GM21723 (cell line): ENCODE measurements around the gene GZMM.

Experiments used
- ATAC-seq: cut with Tn5 transposase; IDR thresholded peaks from one replicate; pipeline ENCODE4 v1.9.1; 2021; ENCODE audit warnings: mild to moderate bottlenecking, moderate library complexity; ENCODE audit not compliant: unreplicated experiment

GZMM gene

DNA sequence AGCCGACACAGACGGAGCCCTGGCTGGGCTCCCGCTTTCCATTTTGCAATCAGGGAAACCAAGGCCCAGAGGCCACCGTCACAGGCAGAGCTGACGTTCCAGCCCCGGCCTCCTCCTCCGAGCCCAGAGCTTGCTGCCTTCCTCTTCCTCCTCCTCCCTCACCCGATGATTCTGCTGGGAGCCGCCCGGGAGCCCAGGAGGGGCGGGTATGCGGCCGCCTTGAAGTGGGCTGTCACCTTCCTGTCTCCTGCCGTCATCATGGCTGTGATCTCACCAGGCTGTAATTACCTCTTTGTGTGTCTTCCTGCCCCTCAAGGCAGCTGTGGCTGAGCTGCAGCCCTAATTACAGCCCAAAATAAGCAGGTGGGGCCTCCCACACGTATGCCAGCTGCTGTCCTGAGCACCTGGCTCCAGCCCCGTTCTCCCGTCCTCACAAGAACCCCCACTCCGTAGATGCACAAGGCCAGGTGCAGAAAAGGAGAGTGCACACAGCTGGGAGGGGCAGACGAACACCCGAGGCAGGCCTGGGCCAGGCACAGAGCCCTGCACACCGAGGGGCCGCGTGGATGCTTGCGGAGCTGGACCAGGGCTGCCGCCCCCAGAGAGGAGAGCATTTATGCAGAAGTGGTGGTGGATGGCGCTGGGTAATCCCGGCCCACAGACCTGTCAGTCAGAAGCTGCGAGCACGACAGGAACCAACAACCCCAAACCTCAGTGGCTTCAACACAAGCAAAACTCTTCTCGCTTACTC, 32.6 kb upstream of the GZMM start:
- no peak for ATAC-seq

DNA sequence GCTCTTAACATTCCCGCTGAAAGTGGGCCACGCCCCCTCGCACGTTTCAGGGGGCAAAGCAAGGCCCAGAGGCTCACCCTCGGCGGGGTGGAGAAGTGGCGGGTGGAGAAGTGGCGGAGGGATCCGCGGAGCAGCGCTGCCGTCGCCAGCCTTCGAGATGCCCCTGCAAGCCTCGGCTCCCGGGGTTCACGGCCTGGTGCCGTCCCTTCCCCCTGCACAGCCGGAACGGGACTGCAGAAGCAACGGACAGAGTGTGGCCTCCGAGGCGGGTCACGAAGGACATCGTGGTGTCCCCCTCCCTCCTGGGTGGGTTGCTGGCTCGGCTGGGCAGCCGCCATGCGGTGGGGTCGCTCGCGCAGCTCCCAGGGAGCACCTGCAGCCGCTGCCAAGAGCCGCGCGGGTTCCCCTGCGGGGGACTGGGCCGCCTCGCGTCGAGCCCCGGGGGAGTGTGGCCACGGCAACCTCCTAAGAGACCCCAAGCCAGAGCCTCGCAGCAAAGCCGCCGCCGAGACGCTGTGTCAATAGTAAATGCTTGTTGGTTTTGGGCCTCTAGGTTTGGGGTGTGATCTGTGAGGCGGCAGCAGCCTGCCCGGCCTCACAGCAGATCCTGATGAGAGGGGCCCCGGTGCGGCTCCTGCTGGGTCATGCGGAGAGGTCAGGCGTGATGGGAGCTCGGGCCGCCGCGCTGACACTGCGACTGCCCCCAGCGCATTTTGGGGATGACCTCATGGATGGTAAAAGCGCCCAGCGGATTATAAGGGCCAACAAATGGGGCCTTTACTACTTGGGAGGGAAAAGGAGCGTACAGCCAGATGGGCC, 31.1 kb upstream of the GZMM start:
- ATAC-seq = no peak

GRCh38 chr19:513368-514165, 30.3 kb upstream of the GZMM start:
- ATAC-seq = no peak

DNA sequence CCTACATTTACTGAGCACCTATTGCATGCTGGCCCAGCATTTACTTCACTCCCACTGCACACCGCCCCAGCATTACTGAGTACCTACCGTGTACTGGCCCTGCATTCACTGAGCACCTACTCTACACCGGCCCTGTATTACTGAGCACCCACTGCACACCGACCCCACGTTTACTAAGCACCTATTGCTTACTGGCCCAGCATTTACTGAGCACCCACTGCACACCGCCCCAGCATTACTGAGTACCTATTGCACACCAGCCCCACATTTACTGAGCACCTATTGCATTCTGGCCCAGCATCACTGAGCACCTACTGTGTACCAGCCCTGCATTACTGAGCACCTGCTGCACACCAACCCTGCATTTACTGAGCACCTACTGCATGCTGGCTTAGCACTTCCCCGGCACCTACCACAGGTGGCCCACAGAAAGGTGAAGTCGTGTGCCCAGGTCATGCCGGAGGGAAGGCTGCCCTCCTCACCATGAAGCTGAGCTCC, 29.6 kb upstream of the GZMM start:
- no peak for ATAC-seq

- no peak for ATAC-seq
Observed at GRCh38 chr19:517721-518597, 25.9 kb upstream of the GZMM start.

DNA sequence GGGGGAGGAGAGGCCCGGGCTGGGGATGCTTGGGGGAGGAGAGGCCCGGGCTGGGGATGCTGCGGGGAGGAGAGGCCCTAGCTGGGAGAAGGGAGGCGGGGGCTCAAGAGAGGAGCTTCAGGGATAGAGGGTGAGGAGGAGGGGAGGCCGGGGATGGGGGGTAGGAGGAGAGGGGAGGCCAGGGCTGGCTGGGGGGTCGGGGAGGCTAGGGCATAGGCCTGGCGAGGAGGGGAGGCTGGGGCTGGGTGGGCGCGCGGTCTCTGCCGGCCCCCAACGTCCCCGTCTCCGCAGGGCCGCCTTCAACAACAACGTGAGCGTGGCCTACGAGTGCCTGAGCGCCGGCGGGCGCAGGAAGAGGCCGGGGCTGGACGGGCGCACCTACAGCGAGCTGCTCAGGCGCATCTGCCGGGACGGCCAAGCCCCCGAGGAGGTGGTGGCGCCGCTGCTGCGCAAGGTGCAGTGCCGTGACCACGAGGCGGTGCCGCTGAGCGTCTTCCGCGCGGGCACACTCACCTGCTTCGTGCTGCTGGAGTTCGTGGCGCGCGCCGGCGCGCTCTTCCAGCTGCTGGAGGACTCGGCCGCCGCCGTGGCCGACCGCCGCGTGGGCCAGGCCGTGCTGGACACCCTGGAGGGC, 25.1 kb upstream of the GZMM start:
- ATAC-seq = no peak

DNA sequence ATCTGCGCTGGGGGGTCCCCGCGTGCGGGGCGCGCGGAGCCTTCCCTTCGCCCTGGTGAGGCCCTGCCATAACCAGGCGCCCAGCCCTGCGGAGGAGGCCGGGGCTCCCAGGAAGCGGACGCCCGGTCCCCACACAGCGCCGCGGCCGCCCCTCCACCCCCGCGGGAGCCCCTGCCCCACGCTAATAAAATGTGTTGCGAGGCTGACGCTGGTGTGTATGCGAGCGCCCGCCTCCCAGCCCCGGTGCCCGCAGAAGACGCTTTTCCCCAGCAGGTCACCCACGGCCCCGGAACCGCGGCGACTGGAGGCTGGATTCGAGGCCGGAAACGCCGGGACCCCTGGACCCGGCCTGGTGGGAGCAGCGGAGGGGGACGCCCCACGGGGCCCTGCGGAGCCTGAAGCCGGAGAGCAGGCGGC, 24.4 kb upstream of the GZMM start:
- ATAC-seq = no peak

- ATAC-seq = no peak
Observed at GRCh38 chr19:522726-523125, 21.1 kb upstream of the GZMM start.

DNA sequence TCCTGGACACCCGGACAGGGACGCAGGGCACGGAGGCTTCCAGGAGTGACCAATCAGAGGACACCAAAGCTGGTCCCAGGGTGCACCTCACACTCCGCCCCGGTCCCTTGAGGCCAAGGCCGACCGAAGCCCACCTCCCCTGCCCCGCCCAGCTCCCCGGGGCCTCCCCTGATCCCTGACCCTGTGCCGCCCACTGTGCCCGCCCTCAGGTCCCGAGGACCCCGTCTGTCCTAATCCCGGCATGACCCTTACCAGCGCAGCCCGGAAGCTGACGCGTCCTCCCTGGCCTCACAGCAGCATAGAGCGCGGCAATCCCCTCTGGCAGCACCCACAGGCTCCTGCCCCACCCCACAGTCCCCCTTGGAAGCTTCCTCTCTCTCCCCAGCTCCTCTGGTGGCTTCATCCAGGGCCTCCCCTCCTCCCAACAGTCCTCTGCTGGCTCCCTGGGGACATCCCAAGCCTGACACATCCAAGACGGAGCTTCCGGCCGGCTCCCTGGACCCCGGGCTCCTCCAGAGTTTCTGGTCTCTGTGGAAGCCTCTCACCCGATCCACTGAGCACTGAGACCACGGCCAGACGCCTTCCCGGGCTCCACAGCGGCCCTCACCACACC, 19.7 kb upstream of the GZMM start:
- ATAC-seq = no peak

DNA sequence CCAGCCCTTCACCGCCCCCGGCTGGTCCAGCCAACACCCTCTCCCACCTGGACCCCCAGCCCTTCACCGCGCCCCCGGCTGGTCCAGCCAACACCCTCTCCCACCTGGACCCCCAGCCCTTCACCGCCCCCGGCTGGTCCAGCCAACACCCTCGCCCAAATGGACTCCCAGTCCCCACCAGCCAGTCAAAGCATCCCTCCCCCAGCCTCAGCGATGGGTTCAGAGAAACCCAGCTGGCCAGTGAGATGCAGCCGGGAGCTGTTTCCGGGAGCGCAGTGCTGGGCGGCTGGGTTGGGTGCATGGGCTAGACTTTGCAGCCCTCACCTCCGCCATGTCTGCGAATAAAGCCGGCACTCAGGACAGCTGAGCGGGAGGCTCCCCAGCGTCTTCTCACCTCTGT, 18.8 kb upstream of the GZMM start:
- ATAC-seq = no peak

- no peak for ATAC-seq
Observed at GRCh38 chr19:525857-526419, 17.9 kb upstream of the GZMM start.

DNA sequence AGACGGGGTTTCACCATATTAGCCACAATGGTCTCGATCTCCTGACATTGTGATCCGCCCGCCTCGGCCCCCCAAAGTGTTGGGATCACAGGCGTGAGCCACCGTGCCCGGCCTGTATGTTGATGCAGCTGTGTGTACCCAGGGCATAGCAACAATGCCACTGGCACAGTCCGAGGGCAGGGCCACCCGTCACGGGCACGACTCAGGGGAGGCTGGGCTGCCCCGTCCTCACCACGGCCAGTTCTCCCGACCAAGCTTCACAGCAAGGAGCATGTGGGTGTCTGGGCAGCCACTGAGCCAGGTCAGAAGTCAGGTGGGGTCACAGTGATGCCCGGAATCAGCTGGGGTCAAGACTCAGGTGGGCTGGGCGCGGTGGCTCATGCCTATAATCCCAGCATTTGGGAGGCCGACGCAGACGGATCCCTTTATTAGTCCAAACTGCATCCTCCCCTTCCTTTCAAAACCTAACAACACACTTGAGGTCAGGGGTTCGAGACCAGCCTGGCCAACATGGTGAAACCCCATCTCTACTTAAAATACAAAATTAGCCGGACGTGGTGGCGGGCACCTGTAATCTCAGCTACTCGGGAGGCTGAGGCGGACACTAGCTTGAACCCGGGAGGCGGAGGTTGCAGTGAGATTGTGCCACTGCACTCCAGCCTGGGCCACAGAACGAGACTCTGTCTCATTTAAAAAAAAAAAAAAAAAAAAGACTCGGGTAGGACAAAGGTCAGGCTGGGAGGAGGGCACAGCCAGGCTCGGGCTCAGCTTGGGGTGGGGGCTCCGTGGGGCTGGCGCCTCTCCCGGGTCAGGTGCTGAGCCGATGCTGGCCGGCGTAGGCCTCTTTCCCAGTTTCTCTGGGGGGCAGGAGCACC, 13.5 kb upstream of the GZMM start:
- no peak for ATAC-seq

DNA sequence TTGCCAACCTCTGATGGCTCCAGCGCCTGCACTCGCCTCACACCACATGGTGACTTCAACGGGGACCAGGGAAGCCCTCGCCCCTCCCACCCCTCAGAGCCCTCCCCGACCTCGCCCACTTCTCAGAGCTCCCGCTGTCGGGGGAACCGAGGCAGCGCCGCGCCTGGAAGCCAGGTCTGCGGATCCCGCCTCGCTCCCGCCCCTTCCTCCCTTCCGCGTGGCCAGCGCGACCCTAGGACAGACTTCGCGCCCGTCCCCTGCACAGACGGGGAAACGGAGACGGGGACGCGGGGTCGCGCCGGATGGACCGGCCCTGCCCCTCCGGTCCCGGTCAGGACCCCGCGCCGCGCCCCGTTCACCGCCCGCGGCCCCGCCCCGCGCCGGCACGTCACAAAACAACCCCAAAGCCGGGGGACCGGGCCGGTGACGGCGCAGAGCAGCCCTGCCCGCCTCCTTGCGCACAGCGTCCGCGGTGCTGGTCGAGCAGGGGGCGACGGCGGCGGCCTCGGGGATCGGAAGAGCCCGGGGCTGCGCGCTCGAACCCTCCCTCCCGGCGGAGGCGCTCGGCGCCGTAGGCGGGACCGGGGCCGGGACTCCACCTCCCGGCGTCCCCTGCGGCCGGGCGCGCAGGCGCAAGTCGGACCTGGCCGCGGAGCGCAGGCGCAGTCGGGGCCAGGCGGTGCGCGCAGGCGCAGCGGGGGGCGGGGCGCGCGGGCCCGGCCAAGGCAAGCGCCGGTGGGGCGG, 12.7 kb upstream of the GZMM start:
- ATAC-seq = peak; percentile 53

GRCh38 chr19:531753-532560, 11.9 kb upstream of the GZMM start, which contains the start of gene CDC34:
Gene CDC34, plus strand, starts transcription at chr19:531760. Its CDS starts 172 bp downstream, at chr19:531932.
- ATAC-seq = peak; percentile 11

- ATAC-seq = peak; percentile 4
Observed at GRCh38 chr19:532561-533363, 11.1 kb upstream of the GZMM start.
